ENCODE data around the gene MMP23B.

MMP23B gene

DNA sequence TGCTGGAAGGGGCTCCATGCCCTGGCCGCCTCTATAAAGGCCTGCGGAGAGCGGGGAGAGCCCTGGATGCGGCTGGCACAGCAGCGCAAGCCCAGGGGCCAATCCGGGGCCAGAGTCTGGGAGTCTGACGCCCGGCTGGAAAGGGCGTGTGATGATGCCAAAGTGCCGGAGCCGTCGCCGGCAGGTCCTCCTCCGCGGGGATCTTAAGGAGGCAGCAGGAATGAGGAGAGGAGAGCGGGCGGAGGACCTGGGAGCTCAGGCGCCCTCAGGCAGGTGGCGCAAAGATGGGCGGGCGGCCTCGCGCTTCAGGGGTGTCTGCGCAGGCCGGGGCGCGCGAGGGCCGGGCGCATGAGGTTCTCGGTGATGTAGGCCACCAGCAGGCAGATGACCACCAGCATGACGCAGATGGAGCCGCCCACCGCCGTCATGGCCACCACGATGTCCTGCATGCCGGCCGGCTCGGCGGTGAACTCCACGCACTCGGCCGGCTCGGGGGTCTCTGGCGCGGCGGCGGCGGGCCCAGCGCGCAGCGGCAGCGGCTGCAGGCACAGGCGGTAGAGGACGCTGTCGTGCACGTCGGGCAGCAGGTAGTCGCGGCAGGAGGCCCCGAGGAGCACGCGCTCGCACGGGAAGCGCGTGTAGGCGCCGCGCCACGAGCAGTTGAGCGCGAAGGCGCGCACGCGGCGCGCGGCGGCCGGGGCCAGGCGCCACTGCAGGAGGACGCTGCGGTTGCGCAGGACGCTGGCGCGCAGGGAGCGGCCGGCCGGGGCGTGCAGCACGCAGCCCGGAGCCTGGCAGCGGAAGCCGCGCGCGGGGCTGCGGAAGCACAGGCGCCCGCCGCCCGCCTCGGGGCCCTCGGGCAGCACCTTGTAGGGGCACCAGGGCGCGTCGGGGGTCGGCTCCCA, 32.7 kb upstream of the MMP23B start:
- H3K27me3 Mint-ChIP-seq (ENCODE audit: low read depth) = peaks cover 48% of the 10 kb centered on the region
- H3K27ac Mint-ChIP-seq = no peak overlapping the region
- TF ChIP-seq, protein P1, sequence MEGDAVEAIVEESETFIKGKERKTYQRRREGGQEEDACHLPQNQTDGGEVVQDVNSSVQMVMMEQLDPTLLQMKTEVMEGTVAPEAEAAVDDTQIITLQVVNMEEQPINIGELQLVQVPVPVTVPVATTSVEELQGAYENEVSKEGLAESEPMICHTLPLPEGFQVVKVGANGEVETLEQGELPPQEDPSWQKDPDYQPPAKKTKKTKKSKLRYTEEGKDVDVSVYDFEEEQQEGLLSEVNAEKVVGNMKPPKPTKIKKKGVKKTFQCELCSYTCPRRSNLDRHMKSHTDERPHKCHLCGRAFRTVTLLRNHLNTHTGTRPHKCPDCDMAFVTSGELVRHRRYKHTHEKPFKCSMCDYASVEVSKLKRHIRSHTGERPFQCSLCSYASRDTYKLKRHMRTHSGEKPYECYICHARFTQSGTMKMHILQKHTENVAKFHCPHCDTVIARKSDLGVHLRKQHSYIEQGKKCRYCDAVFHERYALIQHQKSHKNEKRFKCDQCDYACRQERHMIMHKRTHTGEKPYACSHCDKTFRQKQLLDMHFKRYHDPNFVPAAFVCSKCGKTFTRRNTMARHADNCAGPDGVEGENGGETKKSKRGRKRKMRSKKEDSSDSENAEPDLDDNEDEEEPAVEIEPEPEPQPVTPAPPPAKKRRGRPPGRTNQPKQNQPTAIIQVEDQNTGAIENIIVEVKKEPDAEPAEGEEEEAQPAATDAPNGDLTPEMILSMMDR (IDR thresholded peaks at IDR 0.05; ENCODE audit: unreplicated experiment in 3 of 3) = peak in 1 of 3 experiments; percentile 25
- peak overlapping the region; percentile 79 to 85 (median 81) for H3K4me3 Mint-ChIP-seq
- no peaks in the 10 kb centered on the region for H3K36me3 Mint-ChIP-seq (ENCODE audit: low read depth)
- no peaks in the 10 kb centered on the region for H3K9me3 Mint-ChIP-seq
- H3K4me1 Mint-ChIP-seq = no peaks in the 10 kb centered on the region

DNA sequence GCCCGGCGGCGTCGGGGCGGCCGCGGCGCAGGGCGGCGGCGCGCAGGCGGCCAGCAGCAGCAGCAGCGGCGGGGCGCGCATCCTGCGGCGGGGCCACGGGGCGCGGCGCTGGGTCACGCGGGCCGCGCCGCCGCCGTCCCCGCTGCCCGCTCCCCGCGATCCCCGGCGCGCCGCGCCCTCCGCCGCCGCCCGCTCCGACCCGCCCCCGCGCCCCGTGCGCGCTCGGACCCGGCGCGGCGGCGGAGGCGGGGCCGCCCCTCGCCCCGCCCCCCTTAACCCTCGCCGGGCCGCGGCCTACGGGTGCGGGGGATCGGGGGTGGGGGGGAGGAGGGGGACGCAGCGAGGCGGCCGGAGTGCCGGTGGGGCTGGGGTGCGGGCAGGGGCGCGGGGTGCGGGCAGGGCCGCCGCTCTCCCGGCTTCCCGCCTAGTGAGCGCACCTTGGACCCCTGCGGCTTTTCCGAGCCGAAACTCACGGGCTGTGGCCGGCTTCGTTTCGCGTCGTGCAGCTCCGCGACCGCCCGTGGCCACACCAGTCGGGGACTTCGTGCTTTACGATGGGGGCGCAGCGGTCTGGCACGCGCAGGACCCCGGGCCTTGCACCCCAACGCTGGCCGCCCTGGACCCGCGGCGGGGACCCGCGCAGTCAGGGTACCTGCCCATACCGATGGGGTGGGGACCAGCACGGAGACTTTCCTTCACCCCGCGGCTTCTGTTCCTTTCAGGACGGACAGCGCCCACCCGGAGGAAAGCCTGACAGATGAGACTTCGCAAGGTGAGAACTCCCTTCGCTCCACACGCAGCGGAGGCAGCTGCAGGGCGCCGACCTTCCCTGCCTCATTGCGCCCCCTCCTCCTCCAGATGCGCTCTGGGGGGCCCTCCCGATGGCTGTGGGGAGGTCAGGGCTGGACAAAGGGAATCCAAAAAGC, 31.8 kb upstream of the MMP23B start, which contains the start of gene FNDC10:
Gene FNDC10, minus strand, starts transcription at position 201 of the 926 bp plus-strand sequence. Its CDS starts 120 bp downstream, at position 81.
- TF ChIP-seq, protein P1 (IDR thresholded peaks at IDR 0.05; ENCODE audit: unreplicated experiment in 3 of 3) = no peak
- peaks cover 48% of the 10 kb centered on the region for H3K27me3 Mint-ChIP-seq (ENCODE audit: low read depth)
- H3K4me3 Mint-ChIP-seq = peak within 1 kb of the TSS; percentile 79 to 85 (median 81)
- H3K9me3 Mint-ChIP-seq = no peaks in the 10 kb centered on the region
- no peak within 1 kb of the TSS for H3K27ac Mint-ChIP-seq
- H3K36me3 Mint-ChIP-seq (ENCODE audit: low read depth) = no peaks in the 10 kb centered on the region
- no peaks in the 10 kb centered on the region for H3K4me1 Mint-ChIP-seq

DNA sequence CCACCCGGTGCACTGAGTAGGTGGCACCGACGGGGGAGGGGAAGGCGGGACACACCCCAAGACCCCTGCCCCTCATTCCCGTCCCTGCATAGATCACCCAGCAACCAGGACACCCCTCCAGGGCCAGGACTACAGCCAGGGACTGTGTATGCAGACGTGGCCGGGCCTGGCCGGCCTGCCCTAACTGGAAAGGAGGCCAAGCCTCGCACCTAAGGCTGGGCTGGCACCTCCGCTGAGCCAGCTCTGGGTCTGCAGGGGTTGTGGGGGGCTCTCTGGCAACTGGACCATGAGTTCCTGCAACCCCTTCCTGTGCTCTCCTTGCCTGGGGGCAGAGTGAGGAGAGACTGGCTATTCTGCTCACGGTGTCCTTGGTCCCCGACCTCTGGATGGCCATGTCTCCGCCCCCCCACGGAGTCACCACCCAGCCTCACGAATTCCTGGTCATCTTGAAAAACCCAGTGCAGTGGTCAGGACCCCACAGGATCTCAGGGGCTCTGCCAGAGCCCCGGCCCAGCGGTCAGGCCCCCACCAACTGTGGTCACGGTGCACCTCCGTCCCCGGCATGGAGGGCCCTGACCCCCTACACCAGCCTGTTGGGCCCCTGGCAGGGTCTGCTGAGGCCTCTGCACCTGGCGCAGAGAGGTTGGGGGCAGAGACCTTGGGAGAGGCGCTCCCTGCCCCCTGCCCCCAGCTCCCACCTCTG, 31.0 kb upstream of the MMP23B start:
- Mint-ChIP-seq H3K4me3 (peak overlapping the region; percentile 62 to 71 (median 67)), H3K4me1 (no peaks in the 10 kb centered on the region), H3K27ac (no peak overlapping the region), H3K9me3 (no peaks in the 10 kb centered on the region), H3K27me3 (ENCODE audit: low read depth) (peaks cover 48% of the 10 kb centered on the region), H3K36me3 (ENCODE audit: low read depth) (no peaks in the 10 kb centered on the region)
- TF ChIP-seq, protein P1 (IDR thresholded peaks at IDR 0.05; ENCODE audit: unreplicated experiment in 3 of 3) = no peak

DNA sequence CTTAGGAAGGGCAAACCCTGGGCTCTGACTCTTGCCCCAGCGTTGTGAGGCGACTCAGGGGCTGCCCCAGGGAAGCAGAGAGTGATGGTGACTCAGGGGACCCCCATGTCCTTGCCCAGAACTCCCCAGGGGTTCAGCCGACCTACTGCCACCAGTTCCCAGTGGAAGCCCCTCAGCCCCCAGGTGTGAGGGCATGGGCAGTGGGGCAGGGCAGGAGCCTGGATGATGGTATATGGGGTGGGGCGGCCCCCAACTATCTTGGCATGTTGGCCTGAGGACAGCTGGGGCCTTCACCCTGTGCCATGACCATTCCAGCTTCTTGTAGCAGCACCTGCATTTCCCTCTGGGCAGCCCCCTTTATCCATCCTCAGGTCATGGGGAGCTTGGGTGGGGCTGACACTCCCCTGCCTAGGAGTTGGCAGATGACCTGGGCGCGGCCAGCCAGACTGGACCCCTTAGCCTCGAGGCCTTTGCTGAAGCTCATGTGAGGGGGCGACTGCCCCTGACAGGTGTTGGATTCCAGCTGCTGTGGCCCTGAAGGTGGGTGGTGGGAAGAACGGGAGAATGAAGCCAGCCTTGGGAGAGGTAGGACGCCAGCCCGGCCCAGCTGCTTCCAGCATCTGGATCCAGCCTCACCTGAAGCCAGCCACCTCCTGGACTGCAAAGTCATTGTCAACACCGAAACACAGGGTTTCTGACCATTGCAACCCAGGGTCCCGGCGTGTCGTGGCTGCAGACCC, 30.2 kb upstream of the MMP23B start:
- Mint-ChIP-seq H3K27ac (no peak overlapping the region), H3K9me3 (no peaks in the 10 kb centered on the region), H3K4me1 (no peaks in the 10 kb centered on the region), H3K4me3 (no peak overlapping the region), H3K36me3 (ENCODE audit: low read depth) (no peaks in the 10 kb centered on the region), H3K27me3 (ENCODE audit: low read depth) (peaks cover 48% of the 10 kb centered on the region)
- TF ChIP-seq, protein P1 (IDR thresholded peaks at IDR 0.05; ENCODE audit: unreplicated experiment in 3 of 3) = no peak

All from nephron (organoid).